Thoracic aorta (tissue), 2 donors: Measurements from ENCODE around the gene CCDC148. TPM values are rescaled to one million over a fixed set of nuclear protein-coding genes. Genes with fewer than 3 reads are reported as not detected.

Experiments
- ATAC-seq: fragments of 150-250 bp; one replicate; pipeline ENCODE4 v1.8.0; 2017; ENCODE audit warnings: low read depth; ENCODE audit not compliant: insufficient number of reproducible peaks, low FRiP score
- DNase-seq: peaks from one replicate; pipeline ENCODE4 v3.0.0-alpha.2; 2020; ENCODE audit warnings: low spot score
- H3K27ac ChIP-seq, 2 donors: fragments of 200-600 bp; sonication (generic); 1 replicate in 1 of 2; 2 replicates in 1 of 2; pipeline ENCODE4 v1.5.1; 2016; ENCODE audit warnings: mild to moderate bottlenecking in 2 of 2, moderate library complexity in 2 of 2
- H3K27me3 ChIP-seq: fragments of 200-600 bp; sonication (generic); replicated peaks from 2 replicates; pipeline ENCODE4 v1.6.0; 2016; ENCODE audit warnings: mild to moderate bottlenecking; ENCODE audit not compliant: insufficient read depth
- H3K36me3 ChIP-seq: fragments of 200-600 bp; sonication (generic); one replicate; pipeline ENCODE4 v1.5.1; 2016
- H3K4me1 ChIP-seq, 2 donors: fragments of 200-600 bp; sonication (generic); 1 replicate in 1 of 2; 2 replicates in 1 of 2; pipeline versions ENCODE4 v1.5.1 to v1.6.0; 2016; ENCODE audit warnings: low read depth in 2 of 2, mild to moderate bottlenecking in 1 of 2; ENCODE audit not compliant: control insufficient read depth in 1 of 2
- H3K4me3 ChIP-seq: fragments of 200-600 bp; sonication (generic); 2 replicates; pipeline ENCODE4 v1.5.1; 2016; ENCODE audit warnings: mild to moderate bottlenecking
- H3K9me3 ChIP-seq: fragments of 200-600 bp; sonication (generic); 2 replicates; pipeline ENCODE4 v1.5.1; 2016
- total RNA-seq, 2 donors: library from RNA; depleted of rRNA; stranded (reverse); fragments of >200 nt; gene quantifications; one replicate each; pipeline versions ENCODE4 v1.1.0 to v1.2.3, GENCODE V29; 2016
- TF ChIP-seq, protein P1 (sequence below): fragments of 200-600 bp; sonication (generic); IDR thresholded peaks from one replicate; pipeline ENCODE4 v1.5.1; 2019; ENCODE audit warnings: antibody characterized with exemption

The CCDC148 gene
- total RNA-seq, 2 donors from 2014 or later: 0.71 TPM; not detected in 1

DNA sequence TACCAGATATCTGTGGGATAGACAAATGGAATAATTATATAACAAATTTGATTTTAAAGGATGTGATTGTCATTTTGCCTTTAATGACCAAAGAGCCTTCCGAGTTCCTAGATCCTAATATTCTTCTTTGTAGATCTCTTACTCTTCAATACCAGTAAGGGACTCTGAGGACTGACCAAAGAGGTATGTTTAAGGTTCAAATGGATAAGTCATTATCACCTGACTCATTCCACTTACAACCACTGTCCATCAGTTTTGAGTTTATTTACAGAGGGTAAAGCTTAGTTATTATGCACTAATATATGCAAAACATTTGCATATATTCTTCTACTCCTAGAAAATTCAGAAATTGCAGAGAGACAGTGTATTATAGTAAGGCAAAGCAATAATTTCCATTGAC is 62.7 kb downstream of the CCDC148 start:
- TF ChIP-seq, protein P1, sequence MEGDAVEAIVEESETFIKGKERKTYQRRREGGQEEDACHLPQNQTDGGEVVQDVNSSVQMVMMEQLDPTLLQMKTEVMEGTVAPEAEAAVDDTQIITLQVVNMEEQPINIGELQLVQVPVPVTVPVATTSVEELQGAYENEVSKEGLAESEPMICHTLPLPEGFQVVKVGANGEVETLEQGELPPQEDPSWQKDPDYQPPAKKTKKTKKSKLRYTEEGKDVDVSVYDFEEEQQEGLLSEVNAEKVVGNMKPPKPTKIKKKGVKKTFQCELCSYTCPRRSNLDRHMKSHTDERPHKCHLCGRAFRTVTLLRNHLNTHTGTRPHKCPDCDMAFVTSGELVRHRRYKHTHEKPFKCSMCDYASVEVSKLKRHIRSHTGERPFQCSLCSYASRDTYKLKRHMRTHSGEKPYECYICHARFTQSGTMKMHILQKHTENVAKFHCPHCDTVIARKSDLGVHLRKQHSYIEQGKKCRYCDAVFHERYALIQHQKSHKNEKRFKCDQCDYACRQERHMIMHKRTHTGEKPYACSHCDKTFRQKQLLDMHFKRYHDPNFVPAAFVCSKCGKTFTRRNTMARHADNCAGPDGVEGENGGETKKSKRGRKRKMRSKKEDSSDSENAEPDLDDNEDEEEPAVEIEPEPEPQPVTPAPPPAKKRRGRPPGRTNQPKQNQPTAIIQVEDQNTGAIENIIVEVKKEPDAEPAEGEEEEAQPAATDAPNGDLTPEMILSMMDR: no peak
- Histone ChIP-seq H3K9me3 (no peaks in the 10 kb centered on the region), H3K36me3 (no peaks in the 10 kb centered on the region), H3K27ac (no peak overlapping the region), H3K4me3 (no peak overlapping the region), H3K27me3 (no peaks in the 10 kb centered on the region), H3K4me1 (no peaks in the 10 kb centered on the region)
- no peak for ATAC-seq
- DNase-seq: no peak

GRCh38 chr2:158392687-158393086 is 63.9 kb downstream of the CCDC148 start:
- ATAC-seq: no peak
- no peak overlapping the region for H3K4me3 ChIP-seq
- H3K36me3 ChIP-seq: no peaks in the 10 kb centered on the region
- H3K9me3 ChIP-seq: no peaks in the 10 kb centered on the region
- no peak overlapping the region for H3K27ac ChIP-seq
- TF ChIP-seq, protein P1: no peak
- H3K27me3 ChIP-seq: no peaks in the 10 kb centered on the region
- DNase-seq: no peak
- H3K4me1 ChIP-seq: no peaks in the 10 kb centered on the region

DNA sequence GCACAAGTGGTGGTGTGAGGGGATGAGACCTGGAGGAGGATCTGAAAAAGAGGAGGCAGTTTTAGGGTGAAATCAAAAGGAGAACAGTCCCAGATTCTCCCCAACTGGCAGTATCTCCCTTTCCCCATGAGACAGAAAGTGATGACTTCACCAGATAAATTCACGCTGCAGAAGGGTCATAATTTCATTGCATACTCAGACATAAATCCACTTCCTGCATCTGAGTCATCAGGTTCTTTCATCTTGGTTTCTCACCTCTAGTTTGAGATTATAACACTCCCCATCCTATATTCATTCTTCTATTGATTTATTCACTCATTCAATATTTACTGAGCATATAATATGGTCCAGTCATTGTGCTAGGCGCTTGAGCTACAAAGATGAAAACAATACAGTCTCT is 64.7 kb downstream of the CCDC148 start:
- H3K36me3 ChIP-seq: no peaks in the 10 kb centered on the region
- DNase-seq (no peak), ATAC-seq (no peak)
- H3K4me1 ChIP-seq: no peaks in the 10 kb centered on the region
- H3K9me3 ChIP-seq: no peaks in the 10 kb centered on the region
- TF ChIP-seq, protein P1: no peak
- no peak overlapping the region for H3K4me3 ChIP-seq
- H3K27ac ChIP-seq: no peak overlapping the region
- H3K27me3 ChIP-seq: no peaks in the 10 kb centered on the region

DNA sequence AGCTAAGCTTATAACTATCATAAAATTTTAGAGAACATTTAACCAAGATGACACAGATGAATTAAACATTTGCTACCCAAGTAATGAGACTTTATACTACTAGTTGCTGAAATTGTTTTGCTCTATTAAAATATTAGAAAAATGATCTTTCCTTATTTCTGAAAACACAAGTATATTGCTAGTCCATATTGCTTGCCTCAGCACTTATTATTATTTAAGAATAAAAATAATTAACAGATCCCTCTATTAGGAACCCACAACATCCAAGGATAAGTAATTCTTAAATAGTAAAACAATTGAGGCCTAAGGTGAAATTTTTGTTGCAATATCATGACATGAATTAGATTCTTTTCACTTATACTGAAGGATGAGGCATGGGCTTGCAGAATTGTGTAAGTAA is 65.2 kb downstream of the CCDC148 start:
- H3K36me3 ChIP-seq: no peaks in the 10 kb centered on the region
- no peak for ATAC-seq
- TF ChIP-seq, protein P1: no peak
- H3K27me3 ChIP-seq: no peaks in the 10 kb centered on the region
- no peaks in the 10 kb centered on the region for H3K9me3 ChIP-seq
- H3K4me3 ChIP-seq: no peak overlapping the region
- no peak overlapping the region for H3K27ac ChIP-seq
- no peaks in the 10 kb centered on the region for H3K4me1 ChIP-seq
- DNase-seq: no peak

- TF ChIP-seq, protein P1: no peak
- Histone ChIP-seq H3K4me1 (no peaks in the 10 kb centered on the region), H3K9me3 (no peaks in the 10 kb centered on the region), H3K27ac (no peak overlapping the region), H3K27me3 (no peaks in the 10 kb centered on the region), H3K4me3 (no peak overlapping the region), H3K36me3 (no peaks in the 10 kb centered on the region)
- DNase-seq: no peak
- no peak for ATAC-seq
Observed at GRCh38 chr2:158388159-158388558, 68.4 kb downstream of the CCDC148 start.
